H9 (cell line): ENCODE data around the gene ADAMTS18. TPM values are rescaled to one million over a fixed set of nuclear protein-coding genes. Genes with fewer than 3 reads are reported as not detected.

Experiments
- DNase-seq: peaks from one replicate; pipeline ENCODE4 v3.0.0-alpha.2; 2017
- H2AFZ ChIP-seq: one replicate; pipeline ENCODE4 v1.6.1; 2013; ENCODE audit warnings: mild to moderate bottlenecking, low read length, control low read depth, moderate library complexity
- H2AK5ac ChIP-seq: 2 replicates; pipeline ENCODE4 v1.6.1; 2013; ENCODE audit warnings: low read length, control low read depth, mixed read lengths; ENCODE audit not compliant: insufficient read length
- H2BK120ac ChIP-seq: one replicate; pipeline ENCODE4 v1.6.1; 2013; ENCODE audit warnings: low read depth, mild to moderate bottlenecking, low read length, control low read depth, inconsistent platforms; ENCODE audit not compliant: poor library complexity, severe bottlenecking
- H2BK12ac ChIP-seq: 2 replicates; pipeline ENCODE4 v1.6.1; 2013; ENCODE audit warnings: low read length, control low read depth, mixed read lengths, low read depth; ENCODE audit not compliant: insufficient read length
- H2BK15ac ChIP-seq: 2 replicates; pipeline ENCODE4 v1.6.1; 2013; ENCODE audit warnings: low read depth, low read length, control low read depth
- H2BK20ac ChIP-seq: one replicate; pipeline ENCODE4 v1.6.1; 2013; ENCODE audit warnings: low read depth, mild to moderate bottlenecking, low read length, control low read depth, inconsistent platforms; ENCODE audit not compliant: poor library complexity, severe bottlenecking
- H2BK5ac ChIP-seq: 2 replicates; pipeline ENCODE4 v1.6.1; 2013; ENCODE audit warnings: low read length, control low read depth, mixed read lengths; ENCODE audit not compliant: insufficient read length
- H3K14ac ChIP-seq: 2 replicates; pipeline ENCODE4 v1.6.1; 2013; ENCODE audit warnings: low read length, control low read depth; ENCODE audit not compliant: insufficient read depth
- H3K18ac ChIP-seq: 2 replicates; pipeline ENCODE4 v1.6.1; 2013; ENCODE audit warnings: low read depth, mild to moderate bottlenecking, mixed read lengths, low read length, control low read depth; ENCODE audit not compliant: insufficient read length
- H3K23ac ChIP-seq: 2 replicates; pipeline ENCODE4 v1.6.1; 2013; ENCODE audit warnings: low read length, control low read depth, mixed read lengths, low read depth; ENCODE audit not compliant: insufficient read length
- H3K23me2 ChIP-seq: 2 replicates; pipeline ENCODE4 v1.6.1; 2013; ENCODE audit warnings: low read depth, mild to moderate bottlenecking, mixed read lengths, low read length, control low read depth; ENCODE audit not compliant: insufficient read length, poor library complexity, severe bottlenecking
- H3K27ac ChIP-seq: 2 replicates; pipeline ENCODE4 v1.5.1; 2013; ENCODE audit warnings: low read length, control low read depth, mixed read lengths, low read depth; ENCODE audit not compliant: insufficient read length
- H3K27me3 ChIP-seq: 2 replicates; pipeline ENCODE4 v1.6.1; 2013; ENCODE audit warnings: low read length, control low read depth, inconsistent platforms; ENCODE audit not compliant: insufficient read depth
- H3K4ac ChIP-seq: 2 replicates; pipeline ENCODE4 v1.6.1; 2013; ENCODE audit warnings: low read depth, mild to moderate bottlenecking, control low read depth, inconsistent platforms, low read length, moderate library complexity
- H3K4me1 ChIP-seq: 2 replicates; pipeline ENCODE4 v1.6.1; 2013; ENCODE audit warnings: low read length, control low read depth, inconsistent platforms; ENCODE audit not compliant: insufficient read depth
- H3K4me2 ChIP-seq: 2 replicates; pipeline ENCODE4 v1.6.1; 2013; ENCODE audit warnings: low read length, control low read depth, mixed read lengths; ENCODE audit not compliant: insufficient read length, insufficient read depth
- H3K56ac ChIP-seq: 2 replicates; pipeline ENCODE4 v1.6.1; 2013; ENCODE audit warnings: low read depth, mild to moderate bottlenecking, mixed read lengths, low read length, control low read depth; ENCODE audit not compliant: insufficient read length
- H3K79me1 ChIP-seq: 2 replicates; pipeline ENCODE4 v1.6.1; 2013; ENCODE audit warnings: low read depth, mild to moderate bottlenecking, moderate library complexity, low read length, control low read depth, inconsistent platforms; ENCODE audit not compliant: insufficient read depth, poor library complexity, severe bottlenecking
- H3K79me2 ChIP-seq: 2 replicates; pipeline ENCODE4 v1.6.1; 2013; ENCODE audit warnings: low read length, control low read depth, inconsistent platforms; ENCODE audit not compliant: insufficient read depth
- H3K9ac ChIP-seq: 2 replicates; pipeline ENCODE4 v1.6.1; 2013; ENCODE audit warnings: low read length, control low read depth, mixed read lengths; ENCODE audit not compliant: insufficient read length; ENCODE audit errors: extremely low read depth
- H3K9me3 ChIP-seq: one replicate; pipeline ENCODE4 v1.6.1; 2013; ENCODE audit warnings: low read depth, low read length, inconsistent platforms; ENCODE audit not compliant: control insufficient read depth
- H3T11ph ChIP-seq: one replicate; pipeline ENCODE4 v1.6.1; 2013; ENCODE audit warnings: mild to moderate bottlenecking, low read length, control low read depth, inconsistent platforms
- H4K20me1 ChIP-seq: one replicate; pipeline ENCODE4 v1.6.1; 2013; ENCODE audit not compliant: control insufficient read depth, insufficient read length, insufficient read depth
- H4K5ac ChIP-seq: 2 replicates; pipeline ENCODE4 v1.6.1; 2013; ENCODE audit warnings: low read depth, mild to moderate bottlenecking, mixed read lengths, low read length, control low read depth; ENCODE audit not compliant: insufficient read length
- H4K8ac ChIP-seq: replicated peaks from 2 replicates; pipeline ENCODE4 v1.6.1; 2013; ENCODE audit warnings: low read length, control low read depth, mixed read lengths, low read depth; ENCODE audit not compliant: insufficient read length
- H4K91ac ChIP-seq: 2 replicates; pipeline ENCODE4 v1.6.1; 2013; ENCODE audit warnings: low read depth, mild to moderate bottlenecking, moderate library complexity, mixed read lengths, low read length, control low read depth; ENCODE audit not compliant: insufficient read length
- H3K27ac Mint-ChIP-seq, 3 experiments: 2 replicates in 2 of 3; 3 replicates in 1 of 3; pipeline ENCODE4 v1.8.0; 2020 to 2021; ENCODE audit warnings: mixed read lengths in 3 of 3, mild to moderate bottlenecking in 1 of 3, moderate library complexity in 1 of 3
- H3K27me3 Mint-ChIP-seq: 2 replicates; pipeline ENCODE4 v1.8.0; 2021; ENCODE audit warnings: low read depth, mild to moderate bottlenecking, moderate library complexity, mixed read lengths
- H3K36me3 Mint-ChIP-seq, 3 experiments: 2 replicates in 2 of 3; 3 replicates in 1 of 3; pipeline ENCODE4 v1.8.0; 2020 to 2021; ENCODE audit warnings: low read depth in 3 of 3, mixed read lengths in 3 of 3; ENCODE audit not compliant: insufficient read depth in 1 of 3
- H3K4me1 Mint-ChIP-seq, 2 experiments: 2 replicates each; pipeline ENCODE4 v1.8.0; 2020; ENCODE audit warnings: mixed read lengths in 2 of 2
- H3K4me3 Mint-ChIP-seq, 2 experiments: 2 replicates in 1 of 2; 3 replicates in 1 of 2; pipeline ENCODE4 v1.8.0; 2020 to 2021; ENCODE audit warnings: mild to moderate bottlenecking in 2 of 2, mixed read lengths in 2 of 2, moderate library complexity in 1 of 2
- H3K9me3 Mint-ChIP-seq, 2 experiments: 2 replicates in 1 of 2; 3 replicates in 1 of 2; pipeline ENCODE4 v1.8.0; 2020; ENCODE audit warnings: mild to moderate bottlenecking in 2 of 2, mixed read lengths in 2 of 2, moderate library complexity in 1 of 2
- WGBS: extraction: QIAGEN DNeasy Blood & Tissue Kit; methylation state at CpG from one replicate; pipeline ENCODE4 v1.1.7; 2013; ENCODE audit warnings: missing lambda C conversion rate, low lambda C conversion rate, mixed read lengths; ENCODE audit not compliant: insufficient read length; ENCODE audit errors: extremely low coverage; 5-methylcytosine and 5-hydroxymethylcytosine counted together
- total RNA-seq: library from RNA; stranded (reverse); gene quantifications from 2 replicates; pipeline ENCODE4 v1.2.1, GENCODE V29; 2021
- TF ChIP-seq, protein P1 (sequence below): fragments of 200-600 bp; sonication (generic); conservative IDR thresholded peaks from 3 replicates; pipeline ENCODE4 v1.8.0; 2021; ENCODE audit warnings: antibody characterized with exemption, mild to moderate bottlenecking

Gene ADAMTS18
- total RNA-seq, 1 experiment from 2014 or later, result 0.07 TPM

DNA sequence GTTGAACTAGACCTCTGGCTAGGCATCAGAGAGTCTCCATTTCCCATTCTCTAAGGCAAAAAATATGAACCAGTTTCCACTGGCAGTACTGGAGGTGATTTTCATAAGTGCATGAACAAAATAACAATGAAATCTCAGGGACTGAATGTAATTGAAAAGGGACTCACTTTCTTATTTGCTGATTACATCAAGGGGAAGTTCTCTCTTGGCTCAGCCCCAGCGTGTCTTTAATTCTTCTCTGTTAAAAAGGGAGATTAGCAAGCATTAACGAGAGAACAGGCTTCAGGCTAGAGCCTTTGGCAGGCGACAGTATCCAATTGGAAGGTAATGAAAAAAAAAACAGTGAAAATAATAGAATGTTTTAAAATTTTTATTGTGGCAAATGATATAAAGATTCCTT lies 34.0 kb upstream of the ADAMTS18 start:
- H3K9me3 Mint-ChIP-seq, result no peaks in the 10 kb centered on the region
- Histone ChIP-seq H3K14ac (no peak overlapping the region), H3K56ac (no peak overlapping the region), H2AFZ (no peak overlapping the region), H3K79me2 (no peaks in the 10 kb centered on the region), H3K9me3 (no peaks in the 10 kb centered on the region), H4K20me1 (no peaks in the 10 kb centered on the region), H3K79me1 (no peaks in the 10 kb centered on the region), H3K27me3 (no peaks in the 10 kb centered on the region), H2BK120ac (no peak overlapping the region), H2BK12ac (no peak overlapping the region), H2BK15ac (no peak overlapping the region), H3K27ac (no peak overlapping the region), H4K91ac (no peak overlapping the region), H3K23me2 (no peaks in the 10 kb centered on the region), H3K18ac (no peak overlapping the region), H3K4me2 (no peak overlapping the region), H2AK5ac (no peak overlapping the region), H3K4ac (no peak overlapping the region), H2BK5ac (no peak overlapping the region), H4K8ac (no peak overlapping the region), H3K4me1 (no peaks in the 10 kb centered on the region; the same call in 1 of the 2 replicates), H3K9ac (no peak overlapping the region), H2BK20ac (no peak overlapping the region), H3T11ph (no peak overlapping the region), H3K23ac (no peak overlapping the region), H4K5ac (no peak overlapping the region)
- peaks cover 15 to 25% of the 10 kb centered on the region in 2 experiments for H3K4me1 Mint-ChIP-seq
- H3K36me3 Mint-ChIP-seq, result no peaks in the 10 kb centered on the region
- WGBS, result no CpG with 5 or more reads among the region's 3 CpGs
- peaks cover 5% of the 10 kb centered on the region for H3K27me3 Mint-ChIP-seq
- DNase-seq, result no peak
- no peak overlapping the region for H3K4me3 Mint-ChIP-seq
- H3K27ac Mint-ChIP-seq, result no peak overlapping the region
- TF ChIP-seq, protein P1, sequence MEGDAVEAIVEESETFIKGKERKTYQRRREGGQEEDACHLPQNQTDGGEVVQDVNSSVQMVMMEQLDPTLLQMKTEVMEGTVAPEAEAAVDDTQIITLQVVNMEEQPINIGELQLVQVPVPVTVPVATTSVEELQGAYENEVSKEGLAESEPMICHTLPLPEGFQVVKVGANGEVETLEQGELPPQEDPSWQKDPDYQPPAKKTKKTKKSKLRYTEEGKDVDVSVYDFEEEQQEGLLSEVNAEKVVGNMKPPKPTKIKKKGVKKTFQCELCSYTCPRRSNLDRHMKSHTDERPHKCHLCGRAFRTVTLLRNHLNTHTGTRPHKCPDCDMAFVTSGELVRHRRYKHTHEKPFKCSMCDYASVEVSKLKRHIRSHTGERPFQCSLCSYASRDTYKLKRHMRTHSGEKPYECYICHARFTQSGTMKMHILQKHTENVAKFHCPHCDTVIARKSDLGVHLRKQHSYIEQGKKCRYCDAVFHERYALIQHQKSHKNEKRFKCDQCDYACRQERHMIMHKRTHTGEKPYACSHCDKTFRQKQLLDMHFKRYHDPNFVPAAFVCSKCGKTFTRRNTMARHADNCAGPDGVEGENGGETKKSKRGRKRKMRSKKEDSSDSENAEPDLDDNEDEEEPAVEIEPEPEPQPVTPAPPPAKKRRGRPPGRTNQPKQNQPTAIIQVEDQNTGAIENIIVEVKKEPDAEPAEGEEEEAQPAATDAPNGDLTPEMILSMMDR, result no peak
